RWPE1 (cell line): ENCODE measurements around the gene SGSM2.

Experiments used
- CTCF ChIA-PET: fragments of 350-600 bp; sonication (Branson Sonifier 250); formaldehyde crosslinking; extraction: SDS; loops from one replicate; lab custom pipeline; 2021; lab: Yijun Ruan, JAX
- POLR2A ChIA-PET: fragments of 400-600 bp; formaldehyde crosslinking; extraction: SDS; loops from one replicate; lab custom pipeline; 2020; ENCODE audit warnings: antibody characterized with exemption; ENCODE audit not compliant: low non-redundant PET; lab: Yijun Ruan, JAX
- DNase-seq: peaks from one replicate; pipeline ENCODE4 v3.0.0; 2012; ENCODE audit warnings: low spot score
- H3K27ac ChIP-seq: fragments of 450-650 bp; 2 replicates; pipeline ENCODE4 v1.5.1; 2017
- CTCF ChIP-seq: fragments of 450-650 bp; conservative IDR thresholded peaks from 2 replicates; pipeline ENCODE4 v1.5.1; 2017; ENCODE audit warnings: low read depth, mild to moderate bottlenecking

SGSM2 gene

GRCh38 chr17:2362881-2363280 lies 25.6 kb downstream of the SGSM2 start:
- TF ChIP-seq CTCF = no peak
- ChIA-PET POLR2A (no interaction called here), CTCF (interaction anchor here (1.6 kb wide), 1 partner anchor 19 kb away, joined by 5 read pairs; no protein-coding TSS in a partner anchor)
- peak overlapping the region; percentile 25; the same call in 1 of the 2 replicates for H3K27ac ChIP-seq
- no peak for DNase-seq

GRCh38 chr17:2363318-2363717 lies 26.0 kb downstream of the SGSM2 start:
- peak overlapping the region; percentile 25; the same call in 1 of the 2 replicates for H3K27ac ChIP-seq
- POLR2A ChIA-PET = no interaction called here
- DNase-seq = no peak
- CTCF ChIA-PET = interaction anchor here (1.6 kb wide), 1 partner anchor 19 kb away, joined by 5 read pairs; no protein-coding TSS in a partner anchor
- no peak for TF ChIP-seq CTCF

GRCh38 chr17:2363851-2364762 lies 26.8 kb downstream of the SGSM2 start:
- no peak for TF ChIP-seq CTCF
- no peak for DNase-seq
- ChIA-PET CTCF (interaction anchor here (0.9 to 1.6 kb wide), 2 partner anchors 18 kb away, joined by 3 to 5 read pairs; no protein-coding TSS in a partner anchor), POLR2A (no interaction called here)
- peak overlapping the region; percentile 25 for H3K27ac ChIP-seq

- TF ChIP-seq CTCF = no peak
- no peak for DNase-seq
- ChIA-PET CTCF (interaction anchor here (0.9 kb wide), 1 partner anchor 17 kb away, joined by 3 read pairs; no protein-coding TSS in a partner anchor), POLR2A (no interaction called here)
- H3K27ac ChIP-seq = peak overlapping the region; percentile 25
These were observed 27.4 kb downstream of the SGSM2 start for GRCh38 chr17:2364763-2365116.

GRCh38 chr17:2365132-2365531 lies 27.8 kb downstream of the SGSM2 start:
- DNase-seq = no peak
- ChIA-PET CTCF (interaction anchor here (0.9 kb wide), 1 partner anchor 17 kb away, joined by 3 read pairs; no protein-coding TSS in a partner anchor), POLR2A (no interaction called here)
- H3K27ac ChIP-seq = peak overlapping the region; percentile 25; the same call in 1 of the 2 replicates
- TF ChIP-seq CTCF = no peak

GRCh38 chr17:2366747-2367494 lies 29.6 kb downstream of the SGSM2 start:
- TF ChIP-seq CTCF = no peak
- POLR2A ChIA-PET = no interaction called here
- CTCF ChIA-PET = interaction anchor here (0.7 to 1.2 kb wide), 3 partner anchors 18 to 192 kb away, joined by 3 to 6 read pairs (median 4); no protein-coding TSS in a partner anchor
- DNase-seq = no peak
- H3K27ac ChIP-seq = peak overlapping the region; percentile 36
